DOHH2 (cell line): ENCODE data around the gene LRP4.

Source experiments
- EZH2phosphoT487 ChIP-seq: fragments of 200-600 bp; sonication (generic); IDR thresholded peaks from 2 replicates; pipeline ENCODE4 v1.6.1; 2017; ENCODE audit warnings: borderline replicate concordance, mild to moderate bottlenecking, antibody characterized with exemption, low read length, moderate library complexity, mixed read lengths
- TF ChIP-seq, protein P1 (sequence below): fragments of 200-600 bp; sonication (generic); IDR thresholded peaks from one replicate; pipeline ENCODE4 v1.5.1; 2014; ENCODE audit warnings: antibody characterized with exemption, mild to moderate bottlenecking, low read depth, low read length; ENCODE audit not compliant: poor library complexity, severe bottlenecking

GRCh38 chr11:46857666-46858065, 60.7 kb downstream of the LRP4 start:
- TF ChIP-seq, protein P1, sequence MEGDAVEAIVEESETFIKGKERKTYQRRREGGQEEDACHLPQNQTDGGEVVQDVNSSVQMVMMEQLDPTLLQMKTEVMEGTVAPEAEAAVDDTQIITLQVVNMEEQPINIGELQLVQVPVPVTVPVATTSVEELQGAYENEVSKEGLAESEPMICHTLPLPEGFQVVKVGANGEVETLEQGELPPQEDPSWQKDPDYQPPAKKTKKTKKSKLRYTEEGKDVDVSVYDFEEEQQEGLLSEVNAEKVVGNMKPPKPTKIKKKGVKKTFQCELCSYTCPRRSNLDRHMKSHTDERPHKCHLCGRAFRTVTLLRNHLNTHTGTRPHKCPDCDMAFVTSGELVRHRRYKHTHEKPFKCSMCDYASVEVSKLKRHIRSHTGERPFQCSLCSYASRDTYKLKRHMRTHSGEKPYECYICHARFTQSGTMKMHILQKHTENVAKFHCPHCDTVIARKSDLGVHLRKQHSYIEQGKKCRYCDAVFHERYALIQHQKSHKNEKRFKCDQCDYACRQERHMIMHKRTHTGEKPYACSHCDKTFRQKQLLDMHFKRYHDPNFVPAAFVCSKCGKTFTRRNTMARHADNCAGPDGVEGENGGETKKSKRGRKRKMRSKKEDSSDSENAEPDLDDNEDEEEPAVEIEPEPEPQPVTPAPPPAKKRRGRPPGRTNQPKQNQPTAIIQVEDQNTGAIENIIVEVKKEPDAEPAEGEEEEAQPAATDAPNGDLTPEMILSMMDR, result no peak
- no peak for TF ChIP-seq EZH2phosphoT487
